ENCODE data around the gene CEP85.

The CEP85 gene

GRCh38 chr1:26278724-26279455 lies 44.9 kb downstream of the CEP85 start:
- no peak for DNase-seq (ENCODE audit: low spot score)

- peak; percentile 91 for DNase-seq (ENCODE audit: low spot score)
These were observed 45.7 kb downstream of the CEP85 start, which contains the start of gene SH3BGRL3 for GRCh38 chr1:26279456-26280332. Gene SH3BGRL3, plus strand, starts transcription at chr1:26280086. Its CDS starts 70 bp downstream, at chr1:26280156.

GRCh38 chr1:26280333-26281042 lies 46.5 kb downstream of the CEP85 start:
- peak; percentile 68 for DNase-seq (ENCODE audit: low spot score)

- DNase-seq (ENCODE audit: low spot score): no peak
These were observed 47.3 kb downstream of the CEP85 start for GRCh38 chr1:26281091-26281958.

- no peak for DNase-seq (ENCODE audit: low spot score)
These were observed 48.0 kb downstream of the CEP85 start for GRCh38 chr1:26281971-26282370.

- no peak for DNase-seq (ENCODE audit: low spot score)
These were observed 48.5 kb downstream of the CEP85 start for GRCh38 chr1:26282401-26282918.

- no peak for DNase-seq (ENCODE audit: low spot score)
These were observed 49.4 kb downstream of the CEP85 start for GRCh38 chr1:26283279-26283853.

GRCh38 chr1:26283871-26284596 lies 50.0 kb downstream of the CEP85 start:
- no peak for DNase-seq (ENCODE audit: low spot score)

- DNase-seq (ENCODE audit: low spot score): peak; percentile 95
These were observed 50.8 kb downstream of the CEP85 start for GRCh38 chr1:26284597-26285347.

- peak; percentile 91 for DNase-seq (ENCODE audit: low spot score)
These were observed 51.5 kb downstream of the CEP85 start for GRCh38 chr1:26285366-26286063.

- no peak for DNase-seq (ENCODE audit: low spot score)
These were observed 52.0 kb downstream of the CEP85 start for GRCh38 chr1:26286064-26286416.

- no peak for DNase-seq (ENCODE audit: low spot score)
These were observed 53.2 kb downstream of the CEP85 start for GRCh38 chr1:26287033-26287711.

- DNase-seq (ENCODE audit: low spot score): no peak
These were observed 53.8 kb downstream of the CEP85 start for GRCh38 chr1:26287811-26288210.

GRCh38 chr1:26288311-26288941 lies 54.4 kb downstream of the CEP85 start:
- DNase-seq (ENCODE audit: low spot score): no peak

GRCh38 chr1:26289158-26290059 lies 55.4 kb downstream of the CEP85 start:
- DNase-seq (ENCODE audit: low spot score): no peak

GRCh38 chr1:26290122-26290881 lies 56.3 kb downstream of the CEP85 start:
- no peak for DNase-seq (ENCODE audit: low spot score)
